GM18867 (cell line): ENCODE results near the gene MNAT1.

Source experiments
- ATAC-seq: cut with Tn5 transposase; IDR thresholded peaks from one replicate; pipeline ENCODE4 v1.9.1; 2021; ENCODE audit warnings: mild to moderate bottlenecking, moderate library complexity; ENCODE audit not compliant: unreplicated experiment

The MNAT1 gene

DNA sequence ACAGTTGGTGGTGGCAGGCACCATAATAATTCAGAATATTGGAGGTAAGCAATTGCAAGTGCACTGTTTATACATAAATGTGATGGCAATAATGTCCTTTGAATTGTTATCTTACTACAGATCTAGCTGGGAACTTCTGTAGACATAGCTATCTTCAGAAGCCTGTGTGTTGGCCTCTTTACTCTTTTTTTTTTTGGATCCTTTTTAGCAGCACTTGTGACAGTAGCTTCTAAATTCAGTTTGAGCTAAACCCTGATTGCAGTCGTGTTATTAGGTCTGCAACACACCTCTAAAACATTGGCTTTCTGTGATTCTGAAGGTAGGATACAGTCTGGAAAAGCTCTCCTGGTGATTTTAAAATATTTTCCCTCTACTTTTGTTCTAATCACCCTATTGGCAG, 285.0 kb downstream of the MNAT1 start:
- ATAC-seq = no peak
